Stimulated activated effector memory CD8-positive, alpha-beta T cell treated with anti-CD3 and anti-CD28 coated beads, Interleukin-12 subunit alpha, Interleukin-12 subunit beta, amount 100 ng/mL, for 72 hours (primary cell): ENCODE results near the gene ETHE1.

Experiments
- ATAC-seq: fragments of 150-1000 bp; cut with Tn5 transposase; 2 replicates; pipeline ENCODE4 v1.10.0; 2021
- DNase-seq, 2 donors: peaks; one replicate each; pipeline ENCODE4 v3.0.0; 2021 to 2022; ENCODE audit warnings: low spot score in 2 of 2
- H3K27ac Mint-ChIP-seq: one replicate; pipeline ENCODE4 v1.8.0; 2022; ENCODE audit warnings: mild to moderate bottlenecking, mixed read lengths
- H3K36me3 Mint-ChIP-seq: one replicate; pipeline ENCODE4 v1.8.0; 2022; ENCODE audit warnings: mild to moderate bottlenecking, mixed read lengths
- H3K4me1 Mint-ChIP-seq: one replicate; pipeline ENCODE4 v1.8.0; 2022; ENCODE audit warnings: mixed read lengths
- H3K4me3 Mint-ChIP-seq: one replicate; pipeline ENCODE4 v1.8.0; 2022; ENCODE audit warnings: mild to moderate bottlenecking, mixed read lengths
- H3K9me3 Mint-ChIP-seq: one replicate; pipeline ENCODE4 v1.8.0; 2022; ENCODE audit warnings: mixed read lengths

ETHE1 gene

GRCh38 chr19:43460362-43461016, 66.5 kb downstream of the ETHE1 start:
- Mint-ChIP-seq H3K27ac (no peak overlapping the region), H3K9me3 (no peaks in the 10 kb centered on the region)

GRCh38 chr19:43457809-43458208, 69.2 kb downstream of the ETHE1 start:
- no peak for ATAC-seq
- Mint-ChIP-seq H3K27ac (no peak overlapping the region), H3K9me3 (no peaks in the 10 kb centered on the region)

More at GRCh38 chr19:43460362-43461016, 66.5 kb downstream of the ETHE1 start:
- DNase-seq: no peak
- no peak for ATAC-seq
- Mint-ChIP-seq H3K4me3 (no peak overlapping the region), H3K4me1 (peaks cover 35% of the 10 kb centered on the region), H3K36me3 (peaks cover 4% of the 10 kb centered on the region)

More at GRCh38 chr19:43457809-43458208, 69.2 kb downstream of the ETHE1 start:
- H3K36me3 Mint-ChIP-seq: peaks cover 4% of the 10 kb centered on the region
- no peak overlapping the region for H3K4me3 Mint-ChIP-seq
- peaks cover 21% of the 10 kb centered on the region for H3K4me1 Mint-ChIP-seq
- no peak for DNase-seq
